GM13977 (cell line): ENCODE measurements around the gene FAM120AOS.

Experiments
- DNase-seq: peaks from one replicate; pipeline ENCODE4 v3.0.0; 2012; ENCODE audit warnings: low spot score
- in situ Hi-C: fragments of 300-500 bp; cut with MboI; formaldehyde crosslinking; loops from one replicate; pipeline ENCODE4 v1.12.0; 2022; ENCODE audit warnings: low sequenced_read_pairs, low pct_unique_long_range_greater_than_20kb, mixed read lengths, inconsistent platforms; ENCODE audit not compliant: unreplicated experiment
- TF ChIP-seq, protein P1 (sequence below): IDR thresholded peaks from 2 replicates; pipeline ENCODE4 v1.5.1; 2012; ENCODE audit warnings: mild to moderate bottlenecking, control low read depth; ENCODE audit not compliant: insufficient read depth; ENCODE audit errors: extremely low read depth, missing control alignments

FAM120AOS gene

DNA sequence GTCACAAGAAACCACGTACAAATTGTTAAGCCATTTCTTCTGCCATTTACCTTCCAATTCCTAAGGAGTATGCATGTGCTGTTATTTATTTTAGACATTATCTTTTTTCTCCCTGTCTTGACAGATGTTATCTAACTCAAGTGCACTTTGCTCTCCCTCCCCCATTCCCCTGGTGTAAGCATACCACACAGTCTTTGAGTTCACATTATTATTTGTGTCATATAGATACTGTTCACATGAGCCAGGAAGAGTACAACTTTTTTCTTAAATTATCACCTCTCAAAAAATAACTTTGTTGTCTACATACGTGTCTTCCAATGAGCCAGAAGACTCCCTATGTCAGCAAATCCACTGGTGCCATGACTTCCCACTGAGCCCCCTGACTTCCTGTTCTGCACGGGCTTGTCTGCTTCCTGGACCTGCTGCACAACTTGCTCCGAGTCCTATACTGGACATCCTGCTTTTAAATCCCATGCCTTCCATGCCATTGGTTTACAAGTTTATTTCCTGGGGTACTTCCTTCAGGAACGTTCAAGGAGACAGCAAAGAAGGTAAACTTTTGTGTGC, 21.8 kb downstream of the FAM120AOS start:
- DNase-seq, result no peak
- TF ChIP-seq, protein P1, sequence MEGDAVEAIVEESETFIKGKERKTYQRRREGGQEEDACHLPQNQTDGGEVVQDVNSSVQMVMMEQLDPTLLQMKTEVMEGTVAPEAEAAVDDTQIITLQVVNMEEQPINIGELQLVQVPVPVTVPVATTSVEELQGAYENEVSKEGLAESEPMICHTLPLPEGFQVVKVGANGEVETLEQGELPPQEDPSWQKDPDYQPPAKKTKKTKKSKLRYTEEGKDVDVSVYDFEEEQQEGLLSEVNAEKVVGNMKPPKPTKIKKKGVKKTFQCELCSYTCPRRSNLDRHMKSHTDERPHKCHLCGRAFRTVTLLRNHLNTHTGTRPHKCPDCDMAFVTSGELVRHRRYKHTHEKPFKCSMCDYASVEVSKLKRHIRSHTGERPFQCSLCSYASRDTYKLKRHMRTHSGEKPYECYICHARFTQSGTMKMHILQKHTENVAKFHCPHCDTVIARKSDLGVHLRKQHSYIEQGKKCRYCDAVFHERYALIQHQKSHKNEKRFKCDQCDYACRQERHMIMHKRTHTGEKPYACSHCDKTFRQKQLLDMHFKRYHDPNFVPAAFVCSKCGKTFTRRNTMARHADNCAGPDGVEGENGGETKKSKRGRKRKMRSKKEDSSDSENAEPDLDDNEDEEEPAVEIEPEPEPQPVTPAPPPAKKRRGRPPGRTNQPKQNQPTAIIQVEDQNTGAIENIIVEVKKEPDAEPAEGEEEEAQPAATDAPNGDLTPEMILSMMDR, result no peak
- in situ Hi-C loops, result no loop called here

DNA sequence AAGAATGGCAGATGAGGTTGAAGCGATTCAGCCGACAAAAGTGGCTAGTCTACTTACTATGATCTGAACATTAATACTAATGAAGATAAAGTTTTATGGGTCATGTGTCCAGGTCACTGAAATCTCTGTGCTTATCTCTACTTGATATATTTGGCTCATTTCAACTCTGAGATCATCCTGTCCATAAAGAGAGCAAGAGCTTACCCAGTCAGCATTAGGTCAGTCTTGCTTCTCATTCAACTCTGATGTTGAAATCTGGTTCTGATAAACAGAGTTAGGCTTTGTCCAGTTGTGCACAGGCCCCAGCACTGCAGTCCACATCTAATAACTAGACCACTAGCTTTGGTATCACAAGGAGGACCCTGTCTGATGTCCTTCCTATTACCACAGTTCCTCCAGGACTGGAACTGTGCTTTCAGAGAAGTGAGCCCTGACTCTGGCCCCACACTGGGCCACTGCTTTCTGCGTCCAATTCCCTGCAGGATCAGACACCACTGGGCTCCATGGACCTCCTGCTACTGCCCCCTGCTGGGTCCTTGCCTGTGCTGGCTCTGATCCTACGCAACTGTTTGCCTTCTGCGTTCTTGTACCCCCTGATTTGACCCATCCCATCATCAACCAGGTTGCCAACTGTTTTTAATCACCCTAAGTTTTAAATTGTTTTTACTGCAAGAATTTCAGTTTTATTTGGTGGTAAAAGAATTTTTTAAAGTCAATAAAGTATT, 25.6 kb downstream of the FAM120AOS start:
- DNase-seq, result no peak
- in situ Hi-C loops, result no loop called here
- TF ChIP-seq, protein P1, result peak; percentile 32

DNA sequence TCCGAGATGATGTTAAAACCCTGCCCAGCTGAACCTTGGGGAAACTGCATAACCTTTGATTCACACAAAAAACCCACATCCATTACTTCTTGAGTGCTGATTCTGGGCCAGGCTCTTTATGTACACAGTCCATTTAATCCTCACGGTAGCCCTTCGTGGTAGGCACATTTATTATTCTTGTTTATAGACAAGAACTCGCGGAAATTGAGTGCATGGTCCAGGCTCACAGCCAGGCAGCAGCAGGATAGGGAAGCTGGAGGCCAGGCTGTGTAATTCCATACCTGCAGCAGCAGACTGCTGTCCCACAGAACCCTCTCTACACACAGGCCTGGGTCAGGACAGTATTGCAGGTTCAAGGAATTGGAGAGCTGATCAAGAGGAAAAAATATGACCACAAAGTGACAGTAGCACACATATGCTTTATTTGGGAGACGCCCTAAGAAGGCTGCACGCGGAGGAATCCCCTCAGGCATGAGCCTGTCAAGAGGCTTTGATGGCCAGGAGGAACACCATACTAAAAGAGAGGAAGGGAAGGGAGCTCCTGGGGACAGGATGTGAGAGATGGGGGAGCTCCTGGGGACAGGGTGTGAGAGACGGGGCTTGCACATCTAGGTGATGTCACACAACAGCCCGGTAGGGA, 30.3 kb downstream of the FAM120AOS start:
- no peak for DNase-seq
- in situ Hi-C loops, result no loop called here
- TF ChIP-seq, protein P1, result no peak

- no peak for DNase-seq
- in situ Hi-C loops, result no loop called here
- TF ChIP-seq, protein P1, result no peak
Measured at GRCh38 chr9:93419023-93419422, 34.4 kb downstream of the FAM120AOS start.

GRCh38 chr9:93417538-93417937, 35.8 kb downstream of the FAM120AOS start:
- TF ChIP-seq, protein P1, result no peak
- in situ Hi-C loops, result no loop called here
- no peak for DNase-seq

DNA sequence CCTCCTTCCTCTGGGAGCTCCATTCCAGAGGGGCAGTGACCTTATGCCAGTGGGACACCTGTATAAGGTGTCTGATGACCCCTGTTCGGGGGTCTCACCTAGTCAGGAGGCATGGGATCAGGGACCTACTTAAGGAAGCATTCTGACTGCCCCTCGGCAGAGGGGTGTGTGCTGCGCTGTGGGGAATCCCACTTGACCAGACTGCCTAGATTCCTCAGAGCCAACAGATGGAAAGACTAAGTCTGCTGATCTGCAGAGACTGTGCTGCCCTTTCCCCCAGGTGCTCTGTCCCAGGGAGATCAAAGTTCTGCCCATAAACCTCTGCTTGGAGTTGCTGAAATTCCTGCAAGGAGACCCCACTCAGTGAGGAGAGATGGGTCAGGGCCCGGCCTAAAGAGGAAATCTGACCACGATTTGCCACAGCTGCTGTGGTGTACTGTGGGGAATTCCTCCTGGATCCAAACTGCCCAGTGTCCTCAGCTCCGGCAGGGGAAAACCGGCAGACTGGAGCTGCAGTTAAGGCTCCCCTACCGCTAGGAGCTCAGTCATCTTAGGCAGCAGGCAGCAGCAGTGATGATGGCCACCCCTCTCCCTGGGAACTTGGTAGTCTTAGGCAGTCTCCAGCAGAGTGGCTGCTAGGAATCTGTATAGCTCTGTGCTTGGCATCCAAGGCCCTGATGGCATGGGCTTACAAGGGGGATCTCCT, 36.7 kb downstream of the FAM120AOS start:
- DNase-seq, result no peak
- TF ChIP-seq, protein P1, result no peak
- in situ Hi-C loops, result no loop called here
